IMR-90 (cell line): ENCODE measurements around the gene C1orf87.

Experiments used
- POLR2A ChIP-seq: IDR thresholded peaks from 2 replicates; pipeline ENCODE4 v1.6.1; 2012; ENCODE audit warnings: mild to moderate bottlenecking, low read depth, low read length
- RFX5 ChIP-seq: IDR thresholded peaks from 2 replicates; pipeline ENCODE4 v1.8.0; 2012; ENCODE audit warnings: low read depth, mild to moderate bottlenecking, low read length, moderate library complexity
- TF ChIP-seq, protein P1 (sequence below): conservative IDR thresholded peaks from 2 replicates; pipeline ENCODE4 v1.5.1; 2012; ENCODE audit warnings: mild to moderate bottlenecking, low read depth, low read length, improper control_type of control experiment
- TF ChIP-seq, protein P2 (sequence below): fragments of 150-350 bp; IDR thresholded peaks from 2 replicates; pipeline ENCODE4 v1.6.1; 2017; ENCODE audit warnings: mild to moderate bottlenecking, antibody characterized with exemption, low read length, low read depth

DNA sequence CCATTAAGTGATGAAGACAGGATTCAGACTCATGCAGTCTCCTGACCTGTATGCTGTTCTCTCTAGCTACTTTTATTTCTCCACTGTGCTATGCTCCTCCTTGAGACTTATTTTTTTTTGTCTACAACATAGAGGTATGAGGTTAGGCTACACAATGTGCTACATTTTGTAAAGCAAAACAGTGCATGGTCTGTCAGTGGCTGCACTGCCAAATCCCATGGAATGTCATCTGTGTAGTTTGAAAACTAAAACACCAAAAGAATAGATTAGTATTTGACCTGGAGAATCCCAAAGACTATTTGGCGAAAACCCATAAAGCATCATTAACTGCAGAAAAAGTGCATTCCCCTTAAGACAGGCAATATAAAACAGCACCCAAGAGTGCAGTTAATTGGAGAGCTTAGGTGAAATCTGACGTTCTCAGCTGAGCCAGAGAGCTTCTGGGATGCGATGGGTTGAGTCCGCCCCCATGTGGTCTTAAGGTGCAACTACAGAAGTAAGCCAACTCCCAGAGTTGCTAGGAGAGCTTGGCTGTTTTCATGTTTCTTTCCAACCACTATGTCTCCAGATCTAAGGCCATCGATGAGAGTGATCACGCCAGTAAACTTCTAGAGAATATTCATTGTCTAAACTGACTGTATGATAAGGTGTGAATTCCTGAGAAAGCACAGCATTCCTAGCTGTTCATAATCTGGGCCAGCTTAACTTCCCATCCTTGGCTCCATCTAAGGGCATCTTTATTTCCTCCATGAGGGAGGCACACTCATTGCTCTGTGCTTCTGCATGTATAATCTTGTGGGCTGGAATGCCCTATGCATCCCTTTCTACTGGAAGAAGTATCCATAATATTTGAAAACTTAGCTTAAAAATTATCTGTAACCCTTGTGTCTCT, 126.3 kb downstream of the C1orf87 start:
- TF ChIP-seq, protein P1, sequence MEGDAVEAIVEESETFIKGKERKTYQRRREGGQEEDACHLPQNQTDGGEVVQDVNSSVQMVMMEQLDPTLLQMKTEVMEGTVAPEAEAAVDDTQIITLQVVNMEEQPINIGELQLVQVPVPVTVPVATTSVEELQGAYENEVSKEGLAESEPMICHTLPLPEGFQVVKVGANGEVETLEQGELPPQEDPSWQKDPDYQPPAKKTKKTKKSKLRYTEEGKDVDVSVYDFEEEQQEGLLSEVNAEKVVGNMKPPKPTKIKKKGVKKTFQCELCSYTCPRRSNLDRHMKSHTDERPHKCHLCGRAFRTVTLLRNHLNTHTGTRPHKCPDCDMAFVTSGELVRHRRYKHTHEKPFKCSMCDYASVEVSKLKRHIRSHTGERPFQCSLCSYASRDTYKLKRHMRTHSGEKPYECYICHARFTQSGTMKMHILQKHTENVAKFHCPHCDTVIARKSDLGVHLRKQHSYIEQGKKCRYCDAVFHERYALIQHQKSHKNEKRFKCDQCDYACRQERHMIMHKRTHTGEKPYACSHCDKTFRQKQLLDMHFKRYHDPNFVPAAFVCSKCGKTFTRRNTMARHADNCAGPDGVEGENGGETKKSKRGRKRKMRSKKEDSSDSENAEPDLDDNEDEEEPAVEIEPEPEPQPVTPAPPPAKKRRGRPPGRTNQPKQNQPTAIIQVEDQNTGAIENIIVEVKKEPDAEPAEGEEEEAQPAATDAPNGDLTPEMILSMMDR: peak; percentile 83
- TF ChIP-seq POLR2A: no peak
- TF ChIP-seq, protein P2, sequence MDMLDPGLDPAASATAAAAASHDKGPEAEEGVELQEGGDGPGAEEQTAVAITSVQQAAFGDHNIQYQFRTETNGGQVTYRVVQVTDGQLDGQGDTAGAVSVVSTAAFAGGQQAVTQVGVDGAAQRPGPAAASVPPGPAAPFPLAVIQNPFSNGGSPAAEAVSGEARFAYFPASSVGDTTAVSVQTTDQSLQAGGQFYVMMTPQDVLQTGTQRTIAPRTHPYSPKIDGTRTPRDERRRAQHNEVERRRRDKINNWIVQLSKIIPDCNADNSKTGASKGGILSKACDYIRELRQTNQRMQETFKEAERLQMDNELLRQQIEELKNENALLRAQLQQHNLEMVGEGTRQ: no peak
- no peak for TF ChIP-seq RFX5
